Stimulated activated CD4-positive, alpha-beta T cell treated with anti-CD3 and anti-CD28 coated beads, Interleukin-1b, Interleukin-23, amount 100 ng/mL, for 4 hours (primary cell): ENCODE results near the gene CCDC80.
"Not testable (repeated sequence)": the region's sequence is repeated elsewhere in the genome, so short reads cannot be mapped to it uniquely, and the experiment has no call there.

ENCODE experiments used
- DNase-seq, 2 donors: peaks; one replicate each; pipeline ENCODE4 v3.0.0-alpha.2; 2020; ENCODE audit warnings: low read depth in 2 of 2

CCDC80 gene

DNA sequence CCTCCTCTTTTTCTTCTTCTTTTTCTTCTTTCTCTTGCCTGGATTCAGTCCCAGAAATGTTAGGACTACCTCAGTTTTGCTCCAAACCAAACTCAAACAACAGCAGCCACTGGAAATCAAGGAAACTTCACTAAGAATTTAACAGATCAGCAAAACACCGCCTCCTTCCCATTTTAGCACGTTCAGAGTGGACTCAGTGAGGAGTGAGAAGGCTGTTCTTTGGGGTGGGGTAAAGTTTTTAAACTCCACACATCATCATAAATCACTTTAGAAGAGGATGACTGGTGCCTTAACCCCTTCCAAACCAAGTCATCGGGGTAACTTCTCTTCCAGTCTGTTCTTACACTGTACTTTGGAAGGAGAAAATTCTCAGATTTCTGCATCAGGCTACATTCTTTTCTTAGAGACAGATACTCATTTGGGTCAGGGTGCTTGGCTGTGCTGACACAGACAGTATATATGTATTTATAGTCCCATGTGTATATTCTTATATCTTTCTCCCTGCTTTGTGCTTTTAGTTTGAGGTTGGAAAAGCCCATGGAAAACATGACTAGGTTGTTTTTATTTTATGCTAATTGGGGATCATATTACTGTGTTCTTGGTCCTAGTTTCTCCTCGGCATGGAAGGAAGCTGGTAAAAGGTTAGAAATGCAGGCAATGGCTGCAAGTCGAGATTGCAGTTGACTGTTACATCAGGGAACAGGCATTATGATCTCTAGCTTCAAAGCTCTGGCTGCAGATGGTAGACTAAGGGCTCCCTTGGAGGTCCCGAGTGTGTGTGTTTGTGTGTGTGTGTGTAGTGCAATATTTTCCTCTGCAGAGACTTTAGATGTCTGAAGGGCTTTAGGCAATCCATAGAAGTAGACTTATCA, at the start of gene CCDC80:
TSS of gene CCDC80 (minus strand) at position 214 of the 872 bp plus-strand sequence. CDS start 1,238 bp downstream, outside the sequence.
- no peak for DNase-seq

DNA sequence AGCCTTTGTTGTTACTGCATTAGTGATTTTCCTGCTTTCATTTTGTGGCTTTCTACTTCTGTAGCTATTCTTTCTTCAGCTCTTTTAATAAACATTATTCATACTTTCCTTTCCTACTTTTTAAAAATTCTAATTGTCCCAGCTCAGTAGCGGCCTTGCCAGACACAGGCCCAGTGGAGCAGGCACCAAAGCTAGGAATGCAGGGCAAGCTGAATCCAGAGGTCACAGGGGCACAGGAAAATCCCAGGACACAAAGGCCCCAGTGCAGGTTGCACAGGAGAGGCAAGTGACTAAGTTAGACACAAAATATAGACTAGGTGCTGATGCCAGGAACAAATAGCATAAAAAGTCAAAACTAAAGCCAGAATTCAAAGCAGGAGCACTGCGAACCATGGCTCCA, 49.0 kb upstream of the CCDC80 start:
- DNase-seq: no peak

GRCh38 chr3:112689385-112689784, 48.4 kb upstream of the CCDC80 start:
- no peak for DNase-seq

DNA sequence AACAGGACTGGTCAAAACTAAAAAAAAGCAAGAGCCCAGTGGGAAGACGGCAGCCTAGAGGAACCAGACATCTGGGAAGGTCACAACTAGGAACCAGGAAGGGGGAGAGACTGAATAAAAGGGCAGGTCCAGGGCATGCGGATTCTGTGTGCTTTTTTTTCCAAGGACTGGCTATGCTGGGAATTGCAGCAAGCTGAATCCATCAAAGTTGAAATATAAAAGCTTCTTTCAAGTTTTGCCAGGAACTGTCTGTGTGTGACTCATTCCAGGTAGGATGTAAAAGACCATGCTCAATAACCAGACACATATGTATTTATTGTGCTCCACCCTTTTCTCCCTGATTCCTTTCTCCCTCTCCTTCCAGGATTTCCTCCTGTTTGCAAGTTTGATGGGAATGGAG, 47.9 kb upstream of the CCDC80 start:
- DNase-seq: no peak

DNA sequence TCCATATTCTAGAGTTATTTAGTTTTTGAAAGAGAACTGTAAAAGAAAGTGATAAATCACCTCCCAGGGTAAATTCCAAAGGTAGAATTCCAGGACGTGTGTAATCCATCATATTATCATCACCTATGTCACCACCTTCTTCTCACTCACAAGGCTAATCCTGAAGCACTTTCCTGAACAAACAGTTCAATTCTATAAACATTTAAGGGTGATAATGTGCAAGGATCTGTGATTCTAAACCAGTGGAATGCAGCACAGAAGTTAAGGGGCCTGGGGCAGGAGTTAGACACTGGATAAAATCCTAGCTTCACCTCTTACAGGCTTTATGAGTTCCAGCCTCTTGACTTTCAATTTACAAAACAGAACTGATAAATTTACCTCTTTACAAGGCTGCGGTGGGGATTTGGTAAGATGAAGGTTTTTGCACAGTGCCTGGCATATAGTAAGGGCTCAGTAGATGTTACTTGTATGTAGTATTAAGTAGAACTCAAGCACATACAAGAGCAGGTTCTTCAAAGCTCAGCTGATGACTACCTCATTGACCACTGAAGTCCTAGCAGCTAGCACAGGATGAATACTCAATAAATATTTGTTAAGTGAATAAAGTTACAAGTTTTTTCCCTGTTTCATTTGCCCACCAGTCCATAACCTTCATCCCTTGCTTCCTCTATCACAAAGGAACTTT, 47.3 kb upstream of the CCDC80 start:
- no peak for DNase-seq

DNA sequence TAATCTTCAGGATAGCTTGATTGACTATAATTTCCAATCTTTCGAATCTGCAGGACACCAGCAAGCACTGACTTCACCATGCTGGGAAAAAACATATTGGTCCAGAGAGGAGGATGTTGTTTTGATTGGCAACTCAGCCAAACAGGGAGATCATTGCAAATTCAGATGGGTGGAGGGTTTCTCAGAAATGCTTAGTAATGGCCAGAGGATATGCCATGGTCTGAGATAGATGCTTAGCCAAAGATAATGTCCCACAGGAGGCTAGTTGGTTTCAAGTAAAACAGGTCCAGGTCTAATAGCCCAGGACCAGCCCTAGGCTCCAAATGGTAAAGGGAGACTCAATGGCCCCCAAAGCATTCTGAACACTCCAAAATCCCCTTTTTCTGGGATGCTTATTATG, 46.7 kb upstream of the CCDC80 start:
- DNase-seq: no peak

- no peak for DNase-seq
Measured at GRCh38 chr3:112687211-112687610, 46.3 kb upstream of the CCDC80 start.

DNA sequence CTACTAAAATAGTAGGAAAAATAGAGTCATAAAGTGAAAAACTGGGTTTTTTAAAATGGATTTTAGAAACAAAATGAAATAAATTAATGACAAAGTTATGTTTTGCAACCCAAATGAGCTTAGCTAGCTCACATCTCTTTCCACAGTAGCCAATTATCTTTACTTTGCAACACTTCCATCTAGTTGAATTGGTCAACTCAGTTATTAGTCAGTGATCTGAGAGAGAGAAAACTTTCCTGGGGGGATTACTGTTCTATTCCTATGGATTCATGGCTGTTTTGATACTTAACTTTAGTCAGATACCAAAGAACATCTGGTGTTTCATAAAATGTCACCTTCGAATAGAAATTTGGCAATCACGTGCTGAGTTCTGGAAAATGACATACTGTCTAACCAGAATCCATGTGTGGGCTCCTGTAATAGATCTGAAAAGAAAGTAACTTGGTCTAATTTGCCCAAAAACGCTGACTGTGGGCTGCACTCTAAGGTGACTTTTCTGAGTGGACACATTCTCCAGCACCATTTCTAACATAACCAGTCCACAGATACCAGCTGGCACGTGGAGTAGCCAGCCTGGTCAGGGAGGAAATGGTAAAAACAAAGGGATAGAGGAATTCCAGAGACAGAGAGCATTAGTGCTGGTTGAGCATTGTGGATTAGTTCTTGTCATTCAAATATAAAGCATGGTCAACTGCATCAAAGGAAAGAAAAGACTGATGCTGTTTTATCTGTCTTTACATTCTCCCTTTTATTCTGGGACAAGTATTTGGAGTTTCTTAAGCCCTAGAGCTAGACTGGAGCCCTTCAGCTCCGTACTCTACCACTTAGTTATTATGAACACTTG, 45.2 kb upstream of the CCDC80 start:
- DNase-seq: no peak

DNA sequence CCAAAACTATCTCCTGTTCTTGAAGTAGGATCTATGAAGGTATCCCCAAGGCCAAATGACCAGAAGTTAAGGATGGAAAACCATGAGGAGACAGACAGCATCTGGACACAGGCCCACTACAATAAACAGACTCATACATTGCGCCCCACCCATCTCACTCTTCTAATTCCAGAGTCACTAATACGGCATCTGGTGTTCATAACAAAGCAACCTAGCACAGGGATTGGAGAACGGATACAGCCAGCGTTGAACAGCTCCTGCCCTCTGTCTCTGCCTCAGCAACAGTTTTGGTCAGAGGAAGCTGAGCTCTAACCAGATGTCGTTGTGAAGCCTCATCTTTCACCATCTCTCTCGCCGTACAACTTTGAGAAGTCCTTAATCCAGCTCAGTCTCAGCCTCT, 44.5 kb upstream of the CCDC80 start:
- no peak for DNase-seq

DNA sequence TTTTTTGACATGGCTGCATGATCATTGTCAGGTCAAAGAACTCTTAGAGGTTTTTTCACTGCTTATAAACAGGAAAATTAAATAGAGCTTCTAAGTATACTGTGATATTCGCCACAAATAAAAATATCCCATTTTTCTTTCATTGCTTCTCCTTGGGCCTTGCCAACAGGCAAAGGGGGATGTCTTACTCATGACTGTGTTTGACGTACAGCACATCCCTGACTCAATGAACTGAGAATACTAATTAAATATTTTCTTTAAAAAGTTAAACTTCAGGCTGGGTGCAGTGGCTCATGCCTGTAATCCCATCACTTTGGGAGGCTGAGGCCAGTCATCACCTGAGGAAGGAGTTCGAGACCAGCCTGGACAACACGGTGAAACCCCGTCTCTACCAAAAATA, 41.4 kb upstream of the CCDC80 start:
- DNase-seq: no peak

DNA sequence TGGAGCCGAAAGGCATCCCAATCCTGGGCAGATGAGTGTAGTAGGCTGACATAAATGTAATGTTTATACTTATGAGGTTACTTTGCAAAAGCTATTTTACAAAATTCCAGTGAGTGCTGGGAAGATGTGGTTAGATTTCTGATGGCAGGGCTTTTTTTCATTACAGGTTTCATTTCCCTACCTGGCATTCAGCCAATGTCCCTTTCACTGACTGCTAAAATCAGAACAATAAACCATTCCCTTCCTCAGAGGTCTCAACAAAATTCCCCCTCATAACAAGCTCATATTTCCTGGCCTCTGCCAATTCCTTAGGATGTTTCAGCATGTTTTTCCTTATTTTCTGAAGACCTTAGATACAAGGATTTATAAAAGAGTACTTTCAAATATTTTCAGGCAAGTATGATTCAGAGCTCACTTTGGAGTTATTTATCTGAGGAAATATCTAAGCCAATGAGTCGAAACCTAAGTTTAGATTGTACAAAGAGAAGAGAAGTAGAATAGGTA, 40.9 kb upstream of the CCDC80 start:
- no peak for DNase-seq

- peak; percentile 63 to 75 for DNase-seq
Measured at GRCh38 chr3:112676659-112677234, 35.8 kb upstream of the CCDC80 start.

DNA sequence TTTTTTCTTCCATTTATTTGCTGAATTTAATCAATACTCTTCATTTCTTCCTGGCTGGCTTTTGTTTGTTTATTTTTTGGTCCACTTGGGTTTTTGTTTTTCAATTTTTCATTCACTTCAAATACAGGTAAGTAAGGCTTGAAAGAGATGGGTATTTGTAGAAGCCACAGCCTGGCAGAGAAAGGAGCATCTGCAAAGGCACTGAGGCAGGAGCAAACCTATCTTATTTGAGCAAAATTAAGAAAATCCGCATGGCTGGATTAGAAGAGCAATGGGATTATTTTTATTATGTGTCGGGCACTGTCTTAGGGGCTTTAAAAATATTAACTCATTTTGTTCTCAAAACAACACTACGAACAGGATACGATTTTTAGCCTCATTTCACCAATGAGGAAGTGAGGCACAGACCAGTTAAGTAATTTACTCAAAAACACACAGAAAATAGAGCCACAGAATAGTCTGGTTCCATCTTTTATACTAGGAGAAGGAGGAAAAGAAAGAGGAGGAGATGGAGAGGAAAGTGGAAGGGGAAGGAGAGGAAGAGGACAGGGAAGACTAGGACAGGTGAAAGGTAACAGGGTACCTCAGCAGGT, 35.1 kb upstream of the CCDC80 start:
- no peak for DNase-seq

GRCh38 chr3:112675349-112675748, 34.4 kb upstream of the CCDC80 start:
- DNase-seq: no peak

GRCh38 chr3:112672716-112673541, 32.0 kb upstream of the CCDC80 start:
- DNase-seq: no peak

DNA sequence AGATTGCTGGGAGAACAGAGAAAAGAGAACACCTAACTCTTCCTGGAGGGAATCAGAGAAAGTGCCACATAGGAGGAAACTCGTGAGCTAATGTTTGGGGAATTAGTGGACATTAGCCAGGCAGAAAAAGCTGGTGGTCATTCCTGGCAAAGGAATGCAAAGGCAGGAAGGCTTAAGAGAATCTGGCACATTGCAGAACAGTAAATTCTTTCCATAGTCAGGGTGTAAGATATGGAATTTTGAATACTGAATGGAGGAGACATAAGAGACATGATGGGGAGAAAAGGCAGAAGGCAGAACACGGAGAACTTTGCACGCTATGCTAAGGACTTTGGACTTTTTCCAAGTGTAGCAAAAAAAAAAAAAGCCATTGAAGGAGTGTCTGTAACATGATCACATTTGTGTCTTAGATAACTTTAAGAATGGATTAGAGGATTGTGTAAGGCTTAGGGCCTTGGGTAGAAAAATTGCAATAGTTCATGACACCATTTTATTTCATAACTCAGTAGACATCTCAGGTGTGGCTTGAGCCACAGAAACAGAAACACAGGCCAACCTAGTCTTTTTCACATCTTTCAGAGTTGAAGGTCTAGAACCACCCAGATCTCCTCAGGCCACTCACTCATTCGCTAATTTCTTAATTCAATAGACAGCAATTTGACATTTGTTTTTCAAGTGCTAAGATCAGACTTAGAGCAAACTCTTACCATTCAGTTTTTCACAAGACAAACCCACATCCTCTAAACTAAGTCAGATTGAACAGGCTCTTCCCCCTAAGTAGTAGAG, 31.2 kb upstream of the CCDC80 start:
- no peak for DNase-seq

DNA sequence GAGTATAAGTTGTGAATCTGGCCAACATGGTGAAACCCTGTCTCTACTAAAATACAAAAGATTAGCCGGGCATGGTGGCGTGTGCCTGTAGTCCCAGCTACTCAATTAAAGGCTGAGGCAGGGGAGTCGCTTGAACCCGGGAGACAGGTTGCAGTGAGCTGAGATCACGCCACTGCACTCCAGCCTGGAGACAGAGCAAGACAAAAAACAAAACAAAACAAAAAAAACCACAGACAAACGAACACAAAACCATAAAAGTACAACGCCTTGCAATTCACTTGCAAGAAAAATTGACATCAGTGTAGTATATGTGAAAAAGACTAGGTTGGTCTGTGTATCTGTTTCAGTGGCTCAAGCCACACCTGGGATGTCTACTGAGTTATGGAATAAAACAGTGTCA, 29.9 kb upstream of the CCDC80 start:
- no peak for DNase-seq

GRCh38 chr3:112667599-112667998, 26.7 kb upstream of the CCDC80 start:
- DNase-seq: no peak

GRCh38 chr3:112665009-112665408, 24.1 kb upstream of the CCDC80 start:
- not testable (repeated sequence) for DNase-seq

- no peak for DNase-seq
Measured at GRCh38 chr3:112656043-112656442, 15.1 kb upstream of the CCDC80 start.
